C4-2B (cell line): ENCODE measurements around the gene ITIH5.

Source experiments
- CTCF ChIP-seq: fragments of 450-650 bp; conservative IDR thresholded peaks from 2 replicates; pipeline ENCODE4 v1.5.1; 2017; ENCODE audit warnings: mild to moderate bottlenecking
- ZFX ChIP-seq: fragments of 450-650 bp; IDR thresholded peaks from 2 replicates; pipeline ENCODE4 v1.6.1; 2017

- TF ChIP-seq CTCF, result no peak
- TF ChIP-seq ZFX, result no peak
Measured at GRCh38 chr10:7550013-7550412, 116.8 kb downstream of the ITIH5 start.
